Measurements from ENCODE around the gene POLR2A.
"Not testable (repeated sequence)": the region's sequence is repeated elsewhere in the genome, so short reads cannot be mapped to it uniquely, and the experiment has no call there.

GRCh38 chr17:7469843-7470242 is 14.3 kb upstream of the POLR2A start:
- TF ChIP-seq REST, POLR2A (IDR thresholded peaks at IDR 0.05; ENCODE audit: low read depth, low read length): not testable (repeated sequence)

All from GM12878 (cell line).